ENCODE results near the gene CA9.

Gene CA9

DNA sequence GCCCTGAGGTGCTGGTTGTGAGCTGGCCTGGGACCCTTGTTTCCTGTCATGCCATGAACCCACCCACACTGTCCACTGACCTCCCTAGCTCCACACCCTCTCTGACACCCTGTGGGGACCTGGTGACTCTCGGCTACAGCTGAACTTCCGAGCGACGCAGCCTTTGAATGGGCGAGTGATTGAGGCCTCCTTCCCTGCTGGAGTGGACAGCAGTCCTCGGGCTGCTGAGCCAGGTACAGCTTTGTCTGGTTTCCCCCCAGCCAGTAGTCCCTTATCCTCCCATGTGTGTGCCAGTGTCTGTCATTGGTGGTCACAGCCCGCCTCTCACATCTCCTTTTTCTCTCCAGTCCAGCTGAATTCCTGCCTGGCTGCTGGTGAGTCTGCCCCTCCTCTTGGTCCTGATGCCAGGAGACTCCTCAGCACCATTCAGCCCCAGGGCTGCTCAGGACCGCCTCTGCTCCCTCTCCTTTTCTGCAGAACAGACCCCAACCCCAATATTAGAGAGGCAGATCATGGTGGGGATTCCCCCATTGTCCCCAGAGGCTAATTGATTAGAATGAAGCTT lies 6.1 kb downstream of the CA9 start:
- DNase-seq, result no peak

DNA sequence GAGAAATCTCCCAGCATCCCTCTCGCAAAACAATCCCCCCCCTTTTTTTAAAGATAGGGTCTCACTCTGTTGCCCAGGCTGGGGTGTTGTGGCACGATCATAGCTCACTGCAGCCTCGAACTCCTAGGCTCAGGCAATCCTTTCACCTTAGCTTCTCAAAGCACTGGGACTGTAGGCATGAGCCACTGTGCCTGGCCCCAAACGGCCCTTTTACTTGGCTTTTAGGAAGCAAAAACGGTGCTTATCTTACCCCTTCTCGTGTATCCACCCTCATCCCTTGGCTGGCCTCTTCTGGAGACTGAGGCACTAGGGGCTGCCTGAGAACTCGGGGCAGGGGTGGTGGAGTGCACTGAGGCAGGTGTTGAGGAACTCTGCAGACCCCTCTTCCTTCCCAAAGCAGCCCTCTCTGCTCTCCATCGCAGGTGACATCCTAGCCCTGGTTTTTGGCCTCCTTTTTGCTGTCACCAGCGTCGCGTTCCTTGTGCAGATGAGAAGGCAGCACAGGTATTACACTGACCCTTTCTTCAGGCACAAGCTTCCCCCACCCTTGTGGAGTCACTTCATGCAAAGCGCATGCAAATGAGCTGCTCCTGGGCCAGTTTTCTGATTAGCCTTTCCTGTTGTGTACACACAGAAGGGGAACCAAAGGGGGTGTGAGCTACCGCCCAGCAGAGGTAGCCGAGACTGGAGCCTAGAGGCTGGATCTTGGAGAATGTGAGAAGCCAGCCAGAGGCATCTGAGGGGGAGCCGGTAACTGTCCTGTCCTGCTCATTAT lies 6.8 kb downstream of the CA9 start:
- no peak for DNase-seq

DNA sequence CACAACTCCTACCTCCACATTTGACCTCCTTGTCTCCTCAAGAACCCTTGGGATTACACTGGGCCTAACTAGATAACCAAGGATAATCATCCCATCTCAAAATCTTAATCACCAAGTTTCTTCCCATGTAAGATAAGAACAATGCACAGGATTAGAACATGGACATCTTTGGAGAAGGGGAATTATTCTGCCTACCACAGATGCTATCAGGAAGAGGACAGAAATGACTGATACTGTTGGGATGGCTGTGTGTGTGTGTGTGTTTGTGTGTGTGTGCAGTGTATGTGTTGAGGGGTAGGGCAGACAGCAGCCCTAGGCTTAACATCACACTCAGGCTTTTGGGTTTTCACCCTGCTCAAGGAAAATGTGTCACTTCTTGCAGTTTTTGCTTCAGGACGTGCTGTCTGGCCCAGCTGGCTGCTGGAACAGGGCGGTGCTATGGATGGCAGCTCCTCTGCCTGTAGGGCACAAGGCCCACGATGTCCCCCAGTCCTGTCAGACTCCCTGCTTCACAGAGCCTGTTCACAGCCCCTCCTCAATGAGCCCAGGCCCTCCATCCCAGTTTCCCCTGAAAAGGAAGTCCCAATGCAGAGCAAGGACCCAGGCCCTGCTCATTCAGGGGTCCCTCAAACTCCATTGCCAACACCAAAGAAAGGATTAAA lies 7.7 kb downstream of the CA9 start:
- DNase-seq, result peak; percentile 50

DNA sequence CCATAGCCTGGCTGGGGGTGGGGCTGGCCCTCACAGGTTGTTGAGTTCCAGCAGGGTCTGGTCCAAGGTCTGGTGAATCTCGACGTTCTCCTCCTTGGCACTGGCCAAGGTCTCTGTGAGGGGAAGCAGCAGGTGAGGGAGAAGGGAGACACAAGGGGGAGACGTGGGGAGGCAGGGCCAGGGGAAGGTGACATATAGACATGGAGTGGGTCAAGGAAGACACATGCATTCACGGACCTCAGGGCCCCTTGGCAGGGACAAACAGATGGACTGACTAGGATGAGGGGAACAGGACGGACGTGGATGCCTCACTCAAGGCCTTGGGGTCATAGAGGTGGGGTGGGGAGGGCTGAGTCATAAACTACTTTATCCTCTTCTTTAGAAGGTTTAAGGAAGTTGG lies 8.3 kb downstream of the CA9 start:
- DNase-seq, result no peak

DNA sequence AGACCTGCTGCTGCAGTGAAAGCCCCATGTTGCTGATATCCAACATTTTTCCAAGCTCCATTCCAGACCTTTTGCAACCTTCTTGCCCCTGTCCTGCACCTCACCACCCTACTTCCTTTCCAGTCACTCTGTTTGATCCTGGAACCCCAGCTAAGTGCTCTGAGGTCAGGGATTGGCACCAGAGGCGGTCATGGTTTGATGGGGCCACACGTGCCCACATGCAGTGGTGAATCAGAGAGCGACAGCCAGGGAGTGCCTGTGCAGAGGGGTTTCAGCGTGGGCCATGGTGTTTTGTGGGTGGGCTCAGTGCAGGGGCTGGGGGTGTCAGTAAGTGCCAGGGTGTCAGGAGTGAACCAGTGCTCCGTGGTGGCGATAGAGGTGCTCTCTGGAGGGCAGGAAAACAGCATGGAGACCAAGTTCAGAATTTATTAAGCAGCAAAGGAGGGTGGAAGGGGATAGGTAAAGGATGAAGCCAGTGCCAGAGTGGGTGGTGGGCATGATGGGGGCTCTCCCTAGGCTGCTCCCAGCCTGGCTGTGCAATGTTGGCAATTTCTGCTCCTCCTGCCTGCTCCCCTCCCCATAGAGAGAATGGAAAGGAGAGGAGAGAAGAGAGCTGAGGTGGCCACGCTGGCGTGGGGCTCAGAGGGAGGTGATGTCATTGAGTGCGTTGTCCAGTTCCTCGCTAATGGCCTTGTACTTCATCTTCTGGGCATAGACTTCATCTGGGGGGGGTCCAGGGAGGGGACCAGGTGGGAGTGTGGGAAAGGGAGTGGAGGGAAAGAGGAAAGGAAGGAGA lies 9.0 kb downstream of the CA9 start:
- DNase-seq, result no peak

DNA sequence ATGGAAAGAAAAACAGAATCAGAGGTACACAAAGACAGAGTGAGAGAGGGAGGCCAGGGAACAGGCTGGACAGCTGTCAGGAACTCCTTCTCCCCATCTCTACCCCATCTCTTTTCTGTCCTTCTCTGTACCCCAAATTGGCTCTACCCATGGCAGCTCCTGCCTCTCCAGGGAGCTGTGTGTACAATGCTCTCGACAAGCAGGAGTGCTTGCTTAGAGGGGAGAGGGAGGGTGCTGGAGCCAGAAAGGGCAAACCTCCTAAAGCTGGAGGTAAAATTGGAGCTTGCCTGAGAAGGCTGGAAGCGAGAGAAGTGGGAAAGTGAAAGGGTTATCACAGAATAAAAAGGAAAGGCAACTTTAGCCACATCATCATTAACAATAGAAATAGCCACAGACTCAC lies 9.6 kb downstream of the CA9 start:
- DNase-seq, result no peak

DNA sequence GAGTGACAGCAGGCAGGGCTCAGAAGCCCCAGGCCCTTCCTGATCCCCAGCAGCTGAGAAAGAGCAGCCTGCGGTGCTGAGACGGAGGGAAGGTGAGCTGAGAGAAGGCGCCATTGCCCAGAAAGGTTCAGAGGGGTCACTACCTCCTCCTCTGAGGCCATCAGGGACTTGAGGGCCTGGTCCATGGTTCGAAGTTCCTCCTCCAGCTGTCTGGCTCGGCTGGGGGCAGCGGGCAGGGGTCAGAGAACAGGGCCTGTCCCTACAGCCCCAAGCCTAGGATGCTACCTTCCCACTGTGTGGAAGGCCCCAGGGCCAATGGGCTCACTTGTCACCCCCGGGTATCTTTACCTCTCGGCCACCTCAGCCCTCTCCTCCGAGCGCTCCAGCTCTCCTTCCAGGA lies 11.2 kb downstream of the CA9 start:
- no peak for DNase-seq

DNA sequence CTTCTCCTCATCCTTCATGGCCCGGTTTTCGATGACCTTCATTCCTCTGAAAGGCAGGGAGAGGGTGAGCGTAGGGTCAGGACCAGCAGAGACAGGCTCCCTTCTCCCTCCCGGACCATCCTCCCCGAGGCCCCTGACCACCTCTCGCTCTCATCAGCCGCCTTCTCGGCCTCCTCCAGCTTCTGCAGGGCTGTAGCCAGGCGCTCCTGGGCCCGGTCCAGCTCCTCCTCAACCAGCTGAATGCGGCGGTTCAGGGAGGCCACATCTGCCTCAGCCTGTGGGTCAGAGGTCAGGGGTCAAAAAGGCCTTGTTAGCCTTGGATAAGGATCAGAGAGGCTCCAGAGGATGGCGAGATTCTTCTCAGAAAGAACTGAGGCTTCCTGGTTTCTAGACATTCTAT lies 11.8 kb downstream of the CA9 start:
- DNase-seq, result no peak

DNA sequence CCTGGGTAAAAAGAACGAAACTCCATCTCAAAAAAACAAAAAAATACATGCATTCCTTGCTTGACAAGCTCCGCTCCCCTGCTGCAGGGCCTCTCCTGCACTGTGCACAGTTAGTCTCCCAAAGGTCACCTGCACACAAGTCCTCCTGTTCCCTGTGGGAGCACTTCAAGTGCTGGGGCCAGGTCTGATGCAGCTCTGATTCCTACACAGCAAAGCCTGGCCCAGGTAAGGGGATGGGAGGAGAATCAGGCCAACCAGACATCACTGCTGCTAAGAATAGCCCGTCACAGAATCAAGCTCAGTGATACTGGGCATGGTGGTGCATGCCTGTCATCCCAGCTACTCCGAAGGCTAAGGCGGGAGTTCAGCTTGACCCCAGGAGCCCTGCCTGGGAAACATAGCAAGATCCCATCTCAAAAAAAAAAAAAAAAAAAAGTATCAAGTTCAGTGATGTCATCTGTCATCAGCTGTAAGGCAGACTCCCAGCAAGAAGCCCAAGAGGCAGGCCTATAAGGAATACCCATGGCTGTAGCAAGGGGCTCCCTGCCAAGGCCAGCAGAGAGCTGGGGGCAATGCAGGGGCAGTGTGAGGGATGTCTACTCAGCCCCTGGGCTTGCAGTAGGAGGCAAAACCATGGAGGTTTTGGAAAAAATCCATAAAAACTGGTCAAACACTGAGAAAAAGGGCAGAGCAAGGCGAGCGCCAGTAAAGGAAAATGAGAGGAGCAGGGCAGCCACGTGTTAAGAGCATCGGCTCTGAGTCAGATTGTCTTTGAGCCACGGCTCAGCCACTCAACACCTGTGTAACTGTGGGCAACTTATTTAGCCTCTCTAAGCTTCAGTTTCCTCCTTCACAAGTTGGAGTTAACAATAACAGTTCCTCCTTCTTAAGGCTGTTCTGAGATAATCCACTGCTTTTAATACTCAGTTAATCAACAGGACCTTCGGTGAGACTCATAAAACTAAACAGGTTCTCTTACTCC lies 12.8 kb downstream of the CA9 start:
- no peak for DNase-seq

DNA sequence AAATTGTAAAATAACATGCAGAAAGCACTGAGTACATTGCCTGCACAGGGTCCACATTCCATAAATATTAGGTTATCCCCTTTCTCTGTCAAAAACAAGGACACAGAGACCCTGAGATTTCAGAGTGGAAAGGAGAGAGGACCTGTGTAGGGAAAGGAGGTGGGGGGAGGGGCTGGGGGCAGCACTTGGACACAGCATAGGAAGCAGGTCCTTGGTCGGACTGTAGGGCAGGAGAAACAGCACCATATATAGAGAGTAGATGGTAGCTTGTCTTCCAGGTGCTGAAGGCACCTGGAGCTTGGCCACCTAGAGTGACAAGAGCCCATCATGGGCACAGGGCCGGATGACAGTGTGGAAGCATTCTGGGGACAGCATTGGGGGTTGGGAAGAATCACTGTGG lies 13.6 kb downstream of the CA9 start:
- DNase-seq, result no peak

DNA sequence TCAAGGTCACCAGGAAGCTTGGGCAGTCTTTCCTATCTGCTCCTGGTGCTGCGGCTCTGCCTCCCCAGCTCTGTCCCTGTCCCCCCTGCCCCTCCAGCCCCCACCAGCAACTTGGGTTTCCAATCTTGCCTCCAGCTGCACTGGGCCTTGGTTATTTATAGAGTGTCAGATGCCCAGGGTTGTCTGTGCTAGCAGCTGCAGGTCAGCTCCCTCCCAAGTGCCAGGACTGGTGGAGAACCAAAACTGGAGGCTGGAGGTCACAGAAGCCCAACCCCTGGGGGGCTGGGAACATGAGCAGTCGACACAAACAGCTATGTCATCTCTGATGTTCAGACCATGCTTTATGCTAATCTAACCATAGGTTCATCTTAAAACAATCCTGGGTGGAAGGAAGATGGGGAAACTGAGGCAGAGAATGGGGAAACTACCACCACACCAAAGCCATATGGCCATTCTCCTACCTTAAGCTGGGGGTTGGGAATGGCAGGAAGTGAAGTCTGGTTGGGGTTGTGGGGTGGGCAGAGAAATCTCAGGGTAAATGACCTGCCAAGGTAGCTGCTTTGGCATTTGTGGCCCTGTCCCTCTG lies 14.3 kb downstream of the CA9 start:
- DNase-seq, result no peak

DNA sequence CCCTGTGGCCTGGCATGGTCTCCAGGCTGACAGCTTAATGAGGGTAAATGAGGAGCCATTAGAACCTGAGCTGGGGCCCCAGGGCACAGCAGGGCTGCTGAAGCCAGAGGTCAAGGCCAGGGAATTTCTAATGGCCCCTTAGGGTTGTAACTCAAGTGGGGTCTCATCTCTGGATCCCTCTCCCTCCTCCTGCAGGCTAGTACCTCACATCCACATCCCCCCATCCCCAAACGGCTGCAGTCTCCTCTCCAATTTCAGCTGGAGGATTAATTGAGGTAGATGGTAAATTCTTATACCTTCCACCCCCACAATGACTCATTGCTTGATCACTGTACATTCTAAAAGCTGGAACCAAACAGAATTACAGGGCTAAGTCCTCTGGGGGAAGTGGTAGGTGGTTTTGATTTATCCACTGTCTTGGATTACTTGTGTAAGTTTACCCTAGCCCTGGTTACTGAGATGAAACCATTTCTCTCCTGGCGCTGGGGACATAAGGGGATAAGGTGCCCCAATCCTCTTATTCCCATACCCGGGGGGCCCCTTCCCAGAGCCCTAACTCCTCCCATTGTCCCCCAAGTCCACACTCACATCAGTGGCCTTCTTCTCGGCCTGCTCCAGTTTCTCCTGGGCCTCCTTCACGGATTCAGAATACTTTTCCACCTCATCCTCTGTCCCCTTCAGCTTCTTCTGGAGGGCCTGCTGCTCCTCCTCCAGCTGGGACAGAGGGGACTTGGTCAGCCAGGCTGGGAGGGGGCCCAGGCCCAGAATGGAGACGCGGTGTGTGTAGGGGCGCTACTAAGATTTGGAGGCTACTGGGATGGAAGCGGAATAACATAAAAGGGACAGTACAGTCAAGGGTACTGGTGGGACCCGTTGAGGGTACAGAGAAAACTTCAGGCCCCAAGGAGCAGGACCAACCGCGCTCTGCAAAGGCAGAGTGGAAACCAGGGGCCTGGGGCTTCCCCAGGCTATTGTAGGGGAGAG lies 15.1 kb downstream of the CA9 start:
- peak; percentile 32 for DNase-seq

DNA sequence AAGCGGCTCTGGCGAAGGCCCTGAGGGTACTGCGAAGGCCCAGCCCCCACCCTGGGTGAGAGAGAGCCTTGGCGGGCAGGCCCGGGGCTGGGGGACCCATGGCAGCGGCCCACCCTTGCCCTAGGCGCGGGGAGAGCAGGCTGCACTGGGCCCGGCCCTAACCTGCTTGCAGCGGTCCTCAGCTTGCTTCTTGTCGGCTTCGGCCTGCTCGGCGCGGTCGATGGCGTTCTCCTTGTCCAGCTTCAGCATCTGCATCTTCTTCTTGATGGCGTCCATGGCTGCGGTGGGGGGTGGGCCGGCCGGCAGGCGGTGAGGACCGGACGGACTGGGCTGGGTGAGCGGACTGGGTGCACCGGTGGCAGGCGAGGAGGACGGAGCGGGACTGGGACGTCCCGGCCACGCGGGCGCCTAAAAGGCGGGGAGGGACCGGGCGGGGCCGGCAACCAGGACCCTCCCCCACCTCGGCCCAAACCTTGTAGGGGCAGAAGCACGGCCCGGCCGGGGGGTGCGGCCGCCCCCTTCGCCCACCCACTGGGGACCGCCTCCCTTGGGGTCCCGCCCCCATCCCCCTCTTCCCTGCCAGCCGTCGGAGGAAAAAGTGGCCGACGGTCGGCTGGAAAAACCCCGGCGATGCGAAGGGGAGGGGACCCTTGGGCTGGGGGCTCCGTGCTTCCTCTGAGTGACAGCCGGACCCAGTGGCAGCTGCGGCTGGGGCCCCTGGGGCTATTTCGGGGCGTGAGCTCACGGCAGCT lies 16.0 kb downstream of the CA9 start, which contains the start of gene TPM2:
Gene TPM2, minus strand, starts transcription at position 384 of the 752 bp plus-strand sequence. Its CDS starts 108 bp downstream, at position 276.
- peak; percentile 41 for DNase-seq

DNA sequence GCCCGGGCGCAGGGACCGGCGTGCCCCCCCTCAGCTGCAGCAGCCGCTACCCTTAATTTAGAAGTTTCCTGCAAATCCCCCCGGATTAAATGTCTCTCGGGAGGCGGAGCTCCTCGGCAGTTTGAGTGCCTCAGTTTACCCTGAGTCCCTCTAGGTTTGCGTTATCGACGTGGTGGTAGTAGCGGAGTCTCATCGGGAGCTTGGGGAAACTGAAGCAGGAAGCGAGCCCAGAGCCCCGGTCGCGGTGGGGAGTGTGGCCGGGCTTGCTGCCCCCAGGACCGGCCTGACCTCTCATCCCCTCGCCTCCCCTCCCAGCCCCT lies 16.5 kb downstream of the CA9 start:
- DNase-seq, result peak; percentile 47

DNA sequence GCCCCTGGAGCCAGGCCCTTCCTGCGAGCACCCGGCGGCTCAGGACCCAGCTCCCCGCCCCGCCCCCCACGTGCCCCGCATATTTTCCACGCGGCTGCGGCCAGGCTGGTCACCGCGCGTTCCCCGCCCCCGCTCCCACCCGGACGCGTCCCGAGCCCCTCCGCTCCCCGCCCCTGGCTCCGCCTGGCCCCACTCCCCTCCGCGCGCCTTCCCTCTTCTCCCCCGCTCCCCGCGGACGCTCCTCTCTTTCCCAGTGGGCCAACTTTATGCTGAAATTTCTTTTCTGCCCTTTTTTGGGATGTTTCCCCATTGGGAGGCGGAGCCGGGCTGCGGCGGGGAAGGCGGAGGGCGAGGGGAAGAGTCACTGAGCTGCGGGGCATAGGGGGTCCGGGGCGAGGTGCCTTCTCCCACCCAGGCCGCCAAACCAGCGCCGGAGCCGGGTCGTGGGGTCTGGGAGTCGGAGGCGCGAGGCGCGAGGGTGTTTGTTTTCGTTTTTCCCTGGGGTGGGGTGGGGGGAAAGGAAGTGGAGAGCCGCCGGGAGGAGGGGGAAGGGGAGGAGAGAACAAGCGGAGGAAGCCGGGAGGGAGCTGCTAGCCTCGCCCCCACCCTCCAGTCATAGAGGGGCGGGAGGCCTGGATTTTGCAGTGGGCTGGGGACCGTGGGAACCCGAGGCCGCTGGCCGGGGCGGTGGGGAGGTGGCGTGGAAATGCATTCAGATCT lies 17.0 kb downstream of the CA9 start:
- DNase-seq, result peak; percentile 68

DNA sequence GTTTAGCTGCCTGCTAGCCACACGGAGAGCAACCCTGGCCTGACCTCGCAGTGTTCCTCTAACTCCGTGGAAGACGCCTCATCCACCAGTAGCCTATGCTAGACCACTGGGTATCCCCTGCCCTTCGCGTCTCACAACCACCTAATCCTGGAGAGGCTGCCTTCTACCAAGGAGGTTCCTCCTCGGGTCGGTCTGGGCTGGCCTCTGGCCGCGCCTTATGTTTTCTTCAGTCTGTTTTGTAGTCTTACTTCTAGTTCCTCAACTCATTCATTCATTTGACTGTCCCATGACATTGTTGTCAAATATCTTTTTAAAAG lies 17.6 kb downstream of the CA9 start:
- peak; percentile 64 for DNase-seq

DNA sequence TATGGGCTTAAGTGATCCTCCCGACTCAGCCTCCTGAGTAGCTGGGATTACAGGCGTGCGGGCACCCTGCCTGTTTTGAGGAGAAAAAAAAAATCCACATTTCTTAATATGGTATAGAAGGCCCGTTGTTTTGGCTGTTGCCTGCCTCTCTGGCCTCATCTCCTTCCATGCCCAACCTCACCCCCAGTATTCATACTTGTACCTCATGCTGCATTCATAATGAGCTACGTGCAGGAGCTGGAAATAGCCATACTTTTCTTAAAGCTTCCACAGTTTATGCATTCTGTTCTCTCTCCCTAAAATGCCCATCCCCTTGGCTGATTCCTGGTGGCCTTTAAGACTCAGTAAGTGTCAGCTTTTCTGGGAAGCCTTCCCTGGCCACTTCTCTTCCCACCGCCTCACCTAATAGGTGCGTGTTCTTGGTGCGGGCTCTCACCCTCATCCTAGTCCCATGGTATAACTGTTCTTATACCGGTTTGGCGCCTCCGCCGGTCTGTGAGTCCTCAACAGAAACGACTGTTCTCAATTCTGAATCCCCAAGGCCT lies 18.1 kb downstream of the CA9 start:
- DNase-seq, result peak; percentile 21

DNA sequence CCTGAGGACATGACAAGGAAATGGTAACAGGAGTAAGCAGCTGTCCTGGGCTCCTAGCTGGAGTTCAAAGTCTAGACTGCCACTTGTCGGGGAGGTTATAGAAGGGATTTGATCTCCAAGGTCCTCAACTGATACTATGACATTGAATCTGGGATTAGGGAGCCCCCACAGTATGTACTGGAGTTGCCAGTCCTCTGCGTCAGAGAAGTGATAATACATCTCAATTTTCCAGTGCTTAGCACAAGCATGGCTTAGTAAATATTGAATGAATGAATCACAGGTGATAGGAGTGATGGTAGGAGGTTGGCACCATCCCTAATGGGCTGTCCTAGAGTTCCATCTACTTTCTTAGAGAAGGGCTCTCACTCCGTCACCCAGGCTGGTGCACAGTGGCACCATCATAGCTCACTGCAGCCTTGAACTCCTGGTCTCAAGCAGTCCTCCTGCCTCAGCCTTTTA lies 22.2 kb downstream of the CA9 start:
- DNase-seq, result no peak

All from NCI-H82 (cell line).